GM19397 (cell line): ENCODE data around the gene DNAJC1.
"Not testable (repeated sequence)": the region's sequence is repeated elsewhere in the genome, so short reads cannot be mapped to it uniquely, and the experiment has no call there.

Experiments used
- ATAC-seq: cut with Tn5 transposase; IDR thresholded peaks from one replicate; pipeline ENCODE4 v1.9.1; 2021; ENCODE audit warnings: mild to moderate bottlenecking, moderate library complexity; ENCODE audit not compliant: unreplicated experiment

DNAJC1 gene

DNA sequence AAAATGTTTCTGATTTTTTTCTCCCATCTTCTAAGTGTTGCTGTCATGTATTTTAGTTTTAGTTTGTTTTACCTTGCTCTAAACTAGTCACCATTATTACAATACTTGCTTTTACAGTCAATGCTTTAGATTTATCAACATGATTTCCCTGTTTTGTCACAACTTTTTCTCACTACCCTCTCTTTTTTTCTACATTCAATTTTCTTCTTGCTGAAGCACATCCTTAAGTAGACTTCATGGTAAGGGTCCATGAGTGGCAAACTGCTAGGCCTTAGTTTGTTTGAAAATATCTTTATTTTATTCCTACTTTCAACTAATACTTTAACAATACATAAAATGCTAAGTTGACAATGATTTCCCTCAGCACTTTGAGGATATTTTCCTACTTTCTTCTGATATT is 173.5 kb downstream of the DNAJC1 start:
- no peak for ATAC-seq

DNA sequence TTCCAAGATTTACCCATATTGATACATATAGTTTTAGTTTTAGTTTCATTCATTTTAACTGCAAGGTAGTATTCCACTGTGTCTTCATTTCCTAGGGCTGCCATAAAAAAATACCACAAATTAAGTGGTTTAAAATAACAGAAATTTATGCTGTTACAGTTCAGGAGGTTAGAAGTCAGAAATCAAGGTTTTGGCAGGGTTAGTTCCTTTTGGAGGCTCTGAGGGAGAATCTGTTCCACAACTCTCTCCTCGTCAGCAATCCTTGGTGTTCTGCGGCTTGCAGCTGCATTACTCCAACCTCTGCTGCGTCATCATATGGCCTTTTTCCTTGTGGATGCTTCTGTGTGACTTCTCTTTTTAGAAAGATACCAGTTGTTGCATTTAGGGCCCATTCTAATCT is 176.2 kb downstream of the DNAJC1 start:
- no peak for ATAC-seq

DNA sequence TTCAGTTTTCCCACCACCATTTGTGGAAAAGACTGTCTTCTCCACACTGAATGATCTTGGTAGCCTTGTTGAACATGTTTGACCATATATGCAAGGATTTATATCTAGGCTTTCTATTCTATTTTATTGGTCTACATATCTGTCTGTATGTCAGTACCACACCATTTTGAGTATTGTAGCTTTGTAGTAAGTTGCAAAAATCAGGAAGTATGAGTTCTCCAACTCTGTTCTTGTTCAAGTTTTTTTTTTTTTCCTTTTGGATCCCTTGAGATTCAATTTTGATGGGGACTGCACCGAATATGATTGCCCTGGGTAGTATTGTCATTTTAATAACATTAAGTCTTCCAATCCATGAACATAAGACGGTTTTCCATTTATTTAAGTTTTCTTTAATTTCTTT is 176.8 kb downstream of the DNAJC1 start:
- ATAC-seq, result no peak

DNA sequence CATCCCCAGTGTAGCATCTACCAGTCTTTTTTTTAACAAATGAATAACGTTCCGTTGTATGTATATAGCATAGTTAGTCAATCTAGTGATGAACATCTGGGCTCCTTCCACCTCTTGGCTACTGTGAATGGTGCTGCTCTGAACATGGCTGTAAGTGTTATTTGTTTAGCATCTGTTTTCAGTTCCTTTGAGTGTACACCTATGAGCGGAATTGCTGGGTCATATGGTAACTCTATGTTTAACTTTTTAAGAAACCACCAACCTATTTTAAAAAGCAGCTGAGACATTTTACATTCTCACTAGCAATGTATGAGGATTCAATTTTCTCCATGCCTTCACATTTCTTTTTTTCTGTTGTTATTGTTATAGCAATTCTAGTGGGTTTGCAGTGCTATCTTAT is 178.2 kb downstream of the DNAJC1 start:
- no peak for ATAC-seq

DNA sequence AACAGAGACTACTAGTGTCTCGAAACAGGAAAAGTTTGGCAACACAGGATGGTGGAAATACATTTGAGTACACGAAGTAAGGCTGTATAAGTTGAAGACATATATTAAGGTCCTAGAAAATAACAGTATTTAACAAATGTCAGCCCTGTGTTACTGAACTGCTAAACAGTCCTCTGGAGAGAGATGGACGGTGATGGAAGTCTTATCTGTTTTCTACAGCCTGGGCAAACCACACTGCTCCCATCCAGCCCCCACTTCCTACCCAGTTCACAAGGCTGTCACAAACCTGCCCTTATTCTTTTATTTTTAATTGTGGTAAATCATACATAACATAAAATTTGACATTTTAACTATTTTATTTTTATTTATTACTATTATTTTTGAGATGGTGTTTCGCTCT is 179.1 kb downstream of the DNAJC1 start:
- ATAC-seq, result no peak

DNA sequence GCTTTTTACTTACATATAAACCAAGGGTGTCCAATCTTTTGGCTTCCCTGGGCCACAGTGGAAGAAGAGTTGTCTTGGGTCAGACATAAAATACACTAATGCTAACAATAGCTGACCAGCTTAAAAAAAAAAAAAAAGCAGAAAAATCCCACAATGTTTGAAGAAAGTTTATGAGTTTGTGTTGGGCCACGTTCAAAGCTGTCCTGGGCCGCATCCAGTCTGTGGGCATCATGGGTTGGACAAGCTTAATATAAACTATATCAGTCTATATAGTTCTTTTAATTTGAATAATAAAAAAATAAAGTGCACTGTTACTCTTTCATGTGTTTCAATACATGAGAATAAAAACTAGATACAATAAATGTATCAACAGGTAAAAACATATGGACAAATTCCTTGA is 179.9 kb downstream of the DNAJC1 start:
- no peak for ATAC-seq

DNA sequence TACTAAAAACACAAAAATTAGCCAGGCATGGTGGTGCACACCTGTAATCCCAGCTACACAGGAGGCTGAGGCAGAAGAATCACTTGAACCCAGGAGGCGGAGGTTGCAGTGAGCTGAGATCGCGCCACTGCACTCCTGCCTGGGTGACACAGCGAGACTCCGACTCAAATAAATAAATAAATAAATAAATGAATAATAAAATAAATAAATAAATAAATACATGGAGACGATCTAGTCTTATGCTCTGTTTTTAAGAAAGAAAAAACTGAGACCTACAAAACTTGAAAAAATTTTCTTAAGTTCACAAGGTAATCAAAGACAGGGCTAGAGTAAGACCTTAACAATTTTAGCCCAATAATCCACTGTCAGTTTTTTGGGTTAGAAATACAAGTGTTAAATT is 181.3 kb downstream of the DNAJC1 start:
- ATAC-seq, result not testable (repeated sequence)

DNA sequence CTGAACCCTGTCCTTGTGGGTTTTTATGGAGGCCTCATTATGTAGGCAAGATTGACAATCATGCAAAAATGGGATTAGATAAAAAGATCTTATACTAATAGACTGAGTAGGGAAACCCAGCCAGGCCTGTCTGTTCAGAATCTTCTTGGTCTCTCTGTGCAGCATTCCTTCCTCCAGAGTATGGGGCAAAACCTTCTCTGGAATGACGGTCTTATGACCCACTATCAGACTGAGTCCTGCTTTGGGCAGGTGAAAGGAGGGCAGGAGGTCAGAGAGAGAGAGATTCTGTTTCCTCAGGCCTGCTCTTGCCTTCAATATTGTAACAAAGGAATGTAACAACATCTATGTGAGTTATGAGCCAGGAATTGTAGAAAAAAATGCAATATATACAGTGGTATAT is 182.6 kb downstream of the DNAJC1 start:
- ATAC-seq, result no peak

DNA sequence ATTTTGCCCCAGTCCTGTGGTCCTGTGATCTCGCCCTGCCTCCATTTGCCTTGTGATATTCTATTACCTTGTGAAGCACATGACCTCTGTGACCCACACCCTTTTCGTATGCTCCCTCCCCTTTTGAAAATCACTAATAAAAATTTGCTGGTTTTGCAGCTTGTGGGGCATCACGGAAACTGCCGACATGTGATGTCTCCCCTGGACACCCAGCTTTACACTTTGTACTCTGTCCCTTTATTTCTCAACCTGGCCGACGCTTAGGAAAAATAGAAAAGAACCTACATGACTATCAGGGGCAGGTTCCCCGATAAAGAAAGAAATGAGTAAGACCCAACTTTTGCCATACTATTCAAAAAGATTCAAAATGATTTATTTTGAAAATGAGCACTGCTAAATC is 185.1 kb downstream of the DNAJC1 start:
- not testable (repeated sequence) for ATAC-seq

DNA sequence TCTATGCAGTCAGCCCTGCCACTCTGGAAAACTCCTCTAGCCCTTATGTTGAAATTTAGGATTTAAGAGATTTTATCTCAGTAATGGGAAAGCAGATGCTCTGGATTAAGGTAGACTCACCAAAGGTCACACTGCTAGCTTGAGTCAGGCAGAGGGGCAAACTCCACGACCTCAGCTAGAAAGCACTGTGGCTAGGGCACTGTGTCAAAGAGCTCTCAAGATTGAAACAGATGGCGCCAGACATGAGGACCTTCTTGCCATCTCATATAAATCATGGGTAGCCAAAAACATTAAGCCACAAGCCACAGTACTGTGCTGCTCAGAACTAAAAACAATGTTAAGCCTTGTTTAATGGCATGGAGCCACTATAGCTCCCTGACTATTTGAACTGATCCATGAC is 188.7 kb downstream of the DNAJC1 start:
- no peak for ATAC-seq

DNA sequence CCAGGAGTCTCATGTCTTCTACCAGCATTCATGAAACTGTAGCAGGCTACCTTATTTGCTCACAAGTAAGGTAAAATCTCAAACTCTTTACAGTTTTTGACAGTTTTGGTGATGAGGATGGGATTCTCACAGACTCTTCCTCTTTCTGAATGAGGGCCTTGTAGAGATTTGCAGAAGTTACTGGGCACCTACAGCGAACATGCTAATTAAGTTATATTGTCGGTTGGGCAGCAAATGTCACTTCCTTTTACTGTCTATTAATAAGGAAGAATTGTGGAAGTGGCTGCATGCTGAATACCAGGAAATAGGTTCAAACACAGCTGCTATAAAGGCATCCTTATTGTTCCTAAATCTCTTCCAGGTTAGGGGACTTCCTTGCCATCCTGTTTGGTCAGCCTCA is 189.6 kb downstream of the DNAJC1 start:
- ATAC-seq, result no peak

DNA sequence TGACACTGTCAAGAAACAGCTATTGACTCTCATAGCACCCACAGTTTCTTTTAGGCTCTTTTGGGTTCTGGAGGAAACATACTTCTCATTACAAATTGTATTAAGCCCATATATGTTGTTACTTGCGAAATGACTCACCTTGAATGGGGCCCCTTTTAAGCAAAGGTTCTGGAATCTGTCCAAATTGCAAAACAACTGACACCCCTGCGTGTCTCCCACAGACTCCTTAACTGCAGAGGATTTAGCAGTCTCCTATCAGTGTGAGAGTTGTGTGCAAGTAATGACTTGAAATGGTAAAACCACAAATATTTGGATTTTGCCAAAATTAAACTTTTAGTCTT is 192.3 kb downstream of the DNAJC1 start:
- ATAC-seq, result no peak

DNA sequence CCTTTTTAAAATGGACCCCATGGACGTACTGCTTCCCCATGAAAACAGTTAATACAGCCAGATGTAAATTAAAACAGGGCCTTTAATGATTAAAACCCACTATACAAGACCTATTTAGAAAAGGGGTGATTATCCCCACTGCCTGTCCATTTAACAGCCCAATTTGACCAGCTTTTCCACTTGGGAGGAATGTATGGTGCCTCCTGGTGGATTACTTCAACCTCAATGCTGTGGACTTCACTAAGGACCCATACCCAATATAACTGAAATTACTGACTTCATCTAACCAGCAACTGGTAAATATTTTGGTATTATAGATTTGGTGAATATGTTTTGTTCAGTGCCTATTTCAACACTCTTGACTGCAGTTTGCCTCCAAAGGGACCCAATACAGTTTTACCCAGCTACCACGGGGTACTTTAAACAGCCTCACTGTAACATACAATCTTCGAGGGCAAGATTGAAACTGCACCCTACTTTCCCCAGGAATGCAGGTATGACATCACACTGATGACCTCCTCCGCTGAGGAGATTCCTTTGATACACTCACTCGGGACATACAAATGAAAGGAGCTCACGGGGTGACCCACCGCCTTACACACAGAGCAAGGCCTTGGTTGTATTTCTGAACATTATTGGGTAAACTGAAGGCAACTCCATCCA is 192.8 kb downstream of the DNAJC1 start:
- ATAC-seq, result no peak

DNA sequence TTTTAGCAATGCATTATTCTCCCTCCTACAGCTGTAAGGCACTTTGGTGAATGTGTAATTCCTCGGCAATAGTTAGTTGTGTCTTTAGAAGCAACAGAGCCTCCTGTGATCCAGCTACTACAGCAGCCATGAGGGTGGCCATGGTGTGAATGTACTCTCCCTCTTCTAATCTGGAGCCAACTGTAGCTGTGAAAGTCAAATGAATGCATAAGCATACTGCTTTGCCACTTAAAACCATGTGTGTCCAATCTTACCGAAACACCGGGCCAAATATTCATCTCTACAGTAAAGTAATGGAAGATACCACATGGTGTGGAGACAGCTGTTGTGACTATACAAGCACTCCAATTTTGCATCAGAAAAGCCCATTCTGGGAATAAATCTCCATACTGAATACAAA is 195.0 kb downstream of the DNAJC1 start:
- no peak for ATAC-seq

DNA sequence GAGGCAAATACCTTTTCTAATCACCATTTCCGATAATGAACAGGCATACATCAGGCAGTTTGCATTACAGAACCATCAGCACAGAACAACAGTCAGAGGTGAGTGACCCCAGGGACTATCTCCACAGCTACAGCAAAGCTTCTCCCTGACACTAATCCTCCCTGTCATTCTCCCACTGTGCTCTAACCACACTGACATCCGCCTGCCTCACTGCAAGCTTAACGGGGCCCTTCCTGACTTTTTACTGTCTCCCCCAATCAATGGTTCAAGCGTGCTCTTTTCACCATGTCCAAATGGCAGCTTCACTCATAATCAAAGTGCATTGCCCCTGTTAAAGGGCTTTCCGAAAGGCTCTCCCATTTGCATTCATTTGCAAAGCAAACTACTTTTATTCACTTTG is 196.3 kb downstream of the DNAJC1 start:
- ATAC-seq, result no peak

DNA sequence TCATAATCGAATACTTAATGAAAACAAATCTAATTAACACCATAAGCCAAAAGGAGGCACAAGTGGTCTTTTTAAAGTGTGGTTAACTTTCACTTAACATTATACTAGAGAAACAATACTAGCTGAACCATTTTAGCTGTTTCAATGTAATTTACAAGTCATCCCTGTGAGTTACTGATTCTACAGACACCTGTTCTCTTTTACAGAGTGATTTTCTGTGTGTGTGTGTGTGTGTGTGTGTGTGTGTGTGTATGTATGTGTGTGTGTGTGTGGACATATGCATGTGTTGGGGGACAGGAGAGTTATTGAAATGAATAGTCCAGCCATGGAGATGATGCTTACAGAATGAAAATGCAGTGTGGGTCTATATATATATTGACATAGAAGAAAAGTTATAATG is 200.2 kb downstream of the DNAJC1 start:
- ATAC-seq, result no peak

DNA sequence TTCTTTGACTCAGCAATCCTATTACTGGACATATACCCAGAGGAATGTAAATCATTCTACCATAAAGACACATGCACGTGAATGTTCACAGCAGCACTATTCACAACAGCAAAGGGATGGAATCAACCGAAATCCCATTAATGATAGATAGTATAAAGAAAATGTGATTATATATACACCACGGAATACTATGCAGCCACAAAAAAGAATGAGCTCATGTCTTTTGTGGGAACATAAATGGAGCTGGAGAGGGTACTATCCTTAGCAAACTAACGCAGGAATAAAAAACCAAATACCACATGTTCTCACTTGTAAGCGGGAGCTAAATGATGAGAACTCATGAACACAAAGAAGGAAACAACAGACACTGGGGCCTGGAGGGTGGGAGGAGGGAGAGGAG is 201.9 kb downstream of the DNAJC1 start:
- no peak for ATAC-seq

DNA sequence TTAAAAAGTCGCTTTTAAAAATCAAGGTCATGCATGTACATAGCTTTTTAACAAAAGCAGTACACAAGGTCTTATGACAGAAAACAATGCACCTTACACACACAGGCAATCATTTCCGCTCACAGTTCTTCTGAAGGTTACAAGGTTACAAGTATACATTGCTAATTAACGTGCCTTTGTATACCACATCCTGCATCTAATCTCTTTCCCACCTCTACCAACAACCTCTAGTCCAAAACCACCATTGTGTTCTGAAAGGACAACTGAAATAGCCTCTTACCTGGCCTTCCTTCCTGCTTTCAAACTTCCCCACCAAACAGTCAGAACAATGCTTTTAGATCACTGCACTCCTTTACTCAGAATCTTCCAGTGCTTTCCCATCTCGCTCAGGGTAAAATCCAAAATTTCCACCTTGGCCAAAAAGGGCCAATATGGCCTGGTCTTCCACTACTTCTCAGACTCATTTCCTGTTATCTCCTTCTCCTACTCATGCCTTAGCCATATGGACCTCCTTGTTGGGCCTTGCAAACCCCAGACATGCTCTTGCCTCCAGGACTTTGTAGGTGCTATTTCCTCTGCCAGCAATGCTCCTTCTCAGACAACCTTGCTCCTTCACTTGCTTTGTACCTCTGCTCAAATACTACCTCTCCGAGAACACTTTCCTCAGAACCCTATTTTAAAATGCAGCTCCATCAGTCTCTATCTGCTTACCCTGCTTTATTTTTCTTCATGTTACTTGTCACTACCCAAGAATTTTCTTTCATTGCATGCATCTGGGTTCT is 205.4 kb downstream of the DNAJC1 start:
- ATAC-seq, result no peak

DNA sequence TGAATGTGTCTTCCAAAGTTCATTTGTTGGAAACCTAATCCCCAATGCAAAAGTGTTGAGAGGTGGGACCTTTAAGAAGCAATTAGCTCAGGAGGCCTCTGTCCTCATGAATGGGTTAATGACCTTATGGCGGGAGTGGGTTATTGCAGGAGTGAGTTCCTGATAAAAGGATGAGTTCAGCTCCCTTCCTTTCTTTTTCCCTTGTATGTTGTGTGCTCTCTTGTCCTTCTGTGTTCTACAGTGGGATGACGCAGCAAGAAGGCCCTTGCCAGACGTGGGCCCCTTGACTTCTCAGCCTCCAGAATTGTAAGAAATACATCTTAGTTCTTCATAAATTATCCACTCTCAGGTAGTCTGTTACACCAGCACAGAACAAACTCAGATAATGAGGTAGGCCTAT is 206.0 kb downstream of the DNAJC1 start:
- ATAC-seq, result no peak

DNA sequence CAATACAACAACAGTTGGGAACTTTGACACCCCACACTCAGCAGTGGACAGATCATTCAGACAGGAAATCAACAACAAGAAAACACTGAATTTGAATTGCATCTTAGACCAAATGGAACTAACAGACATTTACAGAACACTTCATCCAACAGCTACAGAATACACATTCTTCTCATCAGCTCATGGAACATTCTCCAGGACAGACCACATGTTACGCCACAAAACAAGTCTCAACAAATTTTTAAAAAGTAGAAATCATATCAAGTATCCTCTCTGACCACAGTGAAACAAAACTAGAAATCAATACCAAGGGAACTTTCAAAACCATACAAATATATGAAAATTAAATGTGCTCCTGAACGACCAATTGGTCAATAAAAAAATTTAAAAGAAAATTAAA is 212.3 kb downstream of the DNAJC1 start:
- ATAC-seq, result no peak

DNA sequence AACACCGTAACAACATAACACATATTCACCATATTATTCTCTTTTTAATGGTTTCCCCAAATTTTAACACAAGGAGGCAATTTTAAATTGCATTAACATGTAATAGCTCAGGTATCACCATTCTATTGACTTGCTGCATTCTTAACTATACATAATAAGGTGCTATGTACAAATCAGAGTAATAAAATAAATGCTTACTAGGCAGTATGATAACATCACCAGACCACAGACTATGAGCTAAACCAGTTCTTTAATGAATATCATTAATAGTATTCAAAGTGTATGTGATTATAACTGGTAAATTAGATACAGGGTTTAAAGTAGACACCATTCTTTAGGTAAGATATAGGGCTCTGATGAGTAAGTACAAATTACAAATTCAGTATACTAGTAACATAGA is 226.6 kb downstream of the DNAJC1 start:
- ATAC-seq, result no peak

DNA sequence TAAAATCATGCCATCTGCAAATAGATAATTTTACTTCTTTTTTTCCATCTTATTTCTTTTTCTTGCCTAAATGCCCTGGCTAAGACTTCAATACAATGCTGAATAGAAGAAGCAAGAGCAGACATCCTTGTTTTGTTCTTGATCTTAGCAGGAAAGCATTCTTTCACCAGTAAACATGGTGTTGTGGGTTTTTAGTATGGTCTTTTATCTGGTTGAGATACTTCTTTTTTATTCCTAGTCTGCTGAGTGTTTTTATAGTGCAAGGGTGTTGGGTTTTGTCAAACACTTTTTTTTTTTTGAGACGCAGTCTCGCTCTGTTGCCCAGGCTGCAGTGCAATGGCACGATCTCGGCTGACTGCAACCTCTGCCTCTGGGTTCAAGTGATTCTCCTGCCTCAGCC is 232.3 kb downstream of the DNAJC1 start:
- no peak for ATAC-seq

DNA sequence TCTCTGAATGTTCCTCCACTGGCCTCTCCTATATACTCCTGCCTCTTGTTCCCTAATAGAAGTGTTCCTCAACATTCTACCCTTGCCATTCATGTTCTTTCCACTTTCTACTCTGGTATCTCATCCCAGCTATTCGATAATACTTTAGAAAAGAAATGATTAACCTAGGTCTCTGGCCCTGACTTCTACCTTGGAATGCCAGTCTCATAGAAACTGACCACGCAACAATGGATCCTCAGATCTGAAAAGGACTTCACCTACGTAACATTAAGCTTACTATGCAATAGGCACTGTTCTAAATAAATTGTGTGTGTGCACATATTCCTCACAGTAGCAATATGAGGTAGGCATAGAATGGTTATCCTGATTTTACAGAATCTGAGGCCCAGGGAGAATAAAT is 234.5 kb downstream of the DNAJC1 start:
- ATAC-seq, result no peak
